Suprapubic skin (tissue), 4 donors: ENCODE data around the gene ZDHHC17.

Experiments
- EP300 ChIP-seq: sonication (generic); formaldehyde crosslinking; IDR thresholded peaks from one replicate; pipeline ENCODE4 v1.6.1; 2017; ENCODE audit warnings: antibody characterized with exemption
- POLR2A ChIP-seq, 2 donors: fragments of 450-650 bp; IDR thresholded peaks; one replicate each; pipeline ENCODE4 v1.6.1; 2017; ENCODE audit warnings: antibody characterized with exemption in 2 of 2, mild to moderate bottlenecking in 2 of 2, moderate library complexity in 2 of 2
- POLR2AphosphoS5 ChIP-seq, 3 donors: sonication (generic); formaldehyde crosslinking; IDR thresholded peaks; one replicate each; pipeline ENCODE4 v1.6.1; 2017; ENCODE audit warnings: antibody characterized with exemption in 3 of 3
- TF ChIP-seq, protein P1 (sequence below), 2 donors: fragments of 200-600 bp in 1 of 2; fragments of 450-650 bp in 1 of 2; sonication (generic) in 1 of 2; IDR thresholded peaks; one replicate each; pipeline ENCODE4 v1.5.1; 2016 to 2019; ENCODE audit warnings: antibody characterized with exemption in 2 of 2, mild to moderate bottlenecking in 1 of 2, moderate library complexity in 1 of 2

DNA sequence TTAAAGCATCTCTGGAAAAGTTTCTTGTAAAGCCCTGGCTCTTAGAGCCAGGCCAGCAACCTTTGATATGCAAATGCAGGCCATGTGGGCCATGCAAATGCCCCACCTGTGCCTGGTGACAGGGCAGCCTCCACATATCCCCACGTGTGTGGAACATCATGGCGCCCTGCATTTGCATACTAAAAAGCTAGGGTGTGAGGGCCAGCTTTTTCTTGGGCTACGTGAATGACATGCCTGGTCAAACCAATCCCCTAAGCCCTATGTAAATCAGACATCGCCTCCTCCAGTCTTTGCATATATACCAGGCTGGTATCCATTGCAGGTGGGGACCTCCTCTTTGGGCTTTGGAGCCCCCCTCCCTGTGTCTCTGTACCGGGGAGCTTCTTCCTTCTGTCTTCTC, 108.5 kb downstream of the ZDHHC17 start:
- TF ChIP-seq, protein P1, sequence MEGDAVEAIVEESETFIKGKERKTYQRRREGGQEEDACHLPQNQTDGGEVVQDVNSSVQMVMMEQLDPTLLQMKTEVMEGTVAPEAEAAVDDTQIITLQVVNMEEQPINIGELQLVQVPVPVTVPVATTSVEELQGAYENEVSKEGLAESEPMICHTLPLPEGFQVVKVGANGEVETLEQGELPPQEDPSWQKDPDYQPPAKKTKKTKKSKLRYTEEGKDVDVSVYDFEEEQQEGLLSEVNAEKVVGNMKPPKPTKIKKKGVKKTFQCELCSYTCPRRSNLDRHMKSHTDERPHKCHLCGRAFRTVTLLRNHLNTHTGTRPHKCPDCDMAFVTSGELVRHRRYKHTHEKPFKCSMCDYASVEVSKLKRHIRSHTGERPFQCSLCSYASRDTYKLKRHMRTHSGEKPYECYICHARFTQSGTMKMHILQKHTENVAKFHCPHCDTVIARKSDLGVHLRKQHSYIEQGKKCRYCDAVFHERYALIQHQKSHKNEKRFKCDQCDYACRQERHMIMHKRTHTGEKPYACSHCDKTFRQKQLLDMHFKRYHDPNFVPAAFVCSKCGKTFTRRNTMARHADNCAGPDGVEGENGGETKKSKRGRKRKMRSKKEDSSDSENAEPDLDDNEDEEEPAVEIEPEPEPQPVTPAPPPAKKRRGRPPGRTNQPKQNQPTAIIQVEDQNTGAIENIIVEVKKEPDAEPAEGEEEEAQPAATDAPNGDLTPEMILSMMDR (IDR thresholded peaks at IDR 0.05): no peak
- TF ChIP-seq POLR2AphosphoS5 (IDR thresholded peaks at IDR 0.05) (no peak), POLR2A (IDR thresholded peaks at IDR 0.05) (no peak), EP300 (no peak)
